SK-N-SH treated with all-trans-retinoic acid at 6 μM for 48 hours (cell line): Measurements from ENCODE around the gene PCDH9.

Experiments used
- ATAC-seq: fragments of 200-7000 bp; cut with Tn5 transposase; 3 replicates; pipeline ENCODE4 v1.9.1; 2020; ENCODE audit warnings: mild to moderate bottlenecking, moderate library complexity
- ARNTL ChIP-seq: fragments of 450-650 bp; formaldehyde crosslinking; IDR thresholded peaks from 2 replicates; pipeline ENCODE4 v1.5.0; 2020; ENCODE audit warnings: low read depth, mild to moderate bottlenecking, moderate library complexity, borderline replicate concordance
- CSDC2 ChIP-seq: fragments of 250-450 bp; sonication (Bioruptor Pico); IDR thresholded peaks from 2 replicates; pipeline ENCODE4 v1.5.0; 2020; ENCODE audit warnings: mild to moderate bottlenecking, moderate library complexity
- CSRNP3 ChIP-seq: fragments of 250-450 bp; sonication (Bioruptor Pico); IDR thresholded peaks from 2 replicates; pipeline ENCODE4 v1.5.1; 2021; ENCODE audit warnings: mild to moderate bottlenecking, moderate library complexity
- ESRRG ChIP-seq: fragments of 250-450 bp; sonication (Bioruptor Pico); IDR thresholded peaks from 2 replicates; pipeline ENCODE4 v1.6.1; 2021; ENCODE audit warnings: mild to moderate bottlenecking
- GLIS3 ChIP-seq: fragments of 250-450 bp; sonication (Bioruptor Pico); IDR thresholded peaks from 2 replicates; pipeline ENCODE4 v1.5.0; 2020; ENCODE audit warnings: mild to moderate bottlenecking, moderate library complexity
- ISL1 ChIP-seq: fragments of 250-450 bp; sonication (Bioruptor Pico); IDR thresholded peaks from 2 replicates; pipeline ENCODE4 v2.1.2; 2022; ENCODE audit warnings: mild to moderate bottlenecking, moderate library complexity
- OSR1 ChIP-seq: fragments of 250-450 bp; sonication (Bioruptor Pico); IDR thresholded peaks from 2 replicates; pipeline ENCODE4 v1.8.0; 2022; ENCODE audit warnings: moderate library complexity, mild to moderate bottlenecking, inconsistent platforms
- PATZ1 ChIP-seq: fragments of 250-450 bp; sonication (Bioruptor Pico); IDR thresholded peaks from 2 replicates; pipeline ENCODE4 v1.8.0; 2020; ENCODE audit warnings: mild to moderate bottlenecking, moderate library complexity, borderline replicate concordance
- POU6F1 ChIP-seq: fragments of 250-450 bp; sonication (Bioruptor Pico); IDR thresholded peaks from 2 replicates; pipeline ENCODE4 v1.8.0; 2021; ENCODE audit warnings: low read depth, mild to moderate bottlenecking, moderate library complexity, borderline replicate concordance
- SNAI2 ChIP-seq: fragments of 250-450 bp; sonication (Bioruptor Pico); IDR thresholded peaks from 2 replicates; pipeline ENCODE4 v1.5.0; 2020; ENCODE audit warnings: mild to moderate bottlenecking, moderate library complexity
- TOX ChIP-seq: fragments of 250-450 bp; sonication (Bioruptor Pico); IDR thresholded peaks from 2 replicates; pipeline ENCODE4 v1.8.0; 2021; ENCODE audit warnings: mild to moderate bottlenecking, moderate library complexity, borderline replicate concordance
- TSHZ2 ChIP-seq: fragments of 250-450 bp; sonication (Bioruptor Pico); IDR thresholded peaks from 2 replicates; pipeline ENCODE4 v1.5.0; 2020; ENCODE audit warnings: mild to moderate bottlenecking, moderate library complexity
- ZC3H10 ChIP-seq: fragments of 250-450 bp; sonication (Bioruptor Pico); IDR thresholded peaks from 2 replicates; pipeline ENCODE4 v1.5.1; 2021; ENCODE audit warnings: mild to moderate bottlenecking, moderate library complexity
- ZFP3 ChIP-seq: fragments of 250-450 bp; sonication (Bioruptor Pico); IDR thresholded peaks from 2 replicates; pipeline ENCODE4 v1.5.0; 2020; ENCODE audit warnings: mild to moderate bottlenecking, moderate library complexity
- ZNF565 ChIP-seq: fragments of 450-650 bp; formaldehyde crosslinking; conservative IDR thresholded peaks from 2 replicates; pipeline ENCODE4 v1.5.0; 2020; ENCODE audit warnings: low read depth, mild to moderate bottlenecking, moderate library complexity
- ZNF70 ChIP-seq: fragments of 450-650 bp; formaldehyde crosslinking; IDR thresholded peaks from 2 replicates; pipeline ENCODE4 v1.5.0; 2020; ENCODE audit warnings: mild to moderate bottlenecking, moderate library complexity
- ZNF8 ChIP-seq: fragments of 450-650 bp; formaldehyde crosslinking; IDR thresholded peaks from 2 replicates; pipeline ENCODE4 v1.5.0; 2020; ENCODE audit warnings: mild to moderate bottlenecking, moderate library complexity

PCDH9 gene

GRCh38 chr13:67008075-67008668, 222.0 kb downstream of the PCDH9 start:
- no peak for TF ChIP-seq CSDC2
- no peak for TF ChIP-seq ISL1 (CRISPR knock-in tag)
- no peak for TF ChIP-seq TOX (CRISPR knock-in tag)
- TF ChIP-seq TSHZ2 (CRISPR knock-in tag) = no peak
- TF ChIP-seq ARNTL (CRISPR knock-in tag) = no peak
- no peak for TF ChIP-seq ZNF70 (CRISPR knock-in tag)
- no peak for TF ChIP-seq ZFP3 (CRISPR knock-in tag)
- TF ChIP-seq CSRNP3 = no peak
- TF ChIP-seq ZNF8 = no peak
- TF ChIP-seq ZNF565 (CRISPR knock-in tag) = no peak
- no peak for ATAC-seq

- TF ChIP-seq TSHZ2 (CRISPR knock-in tag) (no peak), ZNF70 (CRISPR knock-in tag) (no peak), ESRRG (CRISPR knock-in tag) (no peak), ZC3H10 (CRISPR knock-in tag) (no peak), GLIS3 (CRISPR knock-in tag) (no peak), POU6F1 (no peak), PATZ1 (no peak), ARNTL (CRISPR knock-in tag) (no peak)
- ATAC-seq = no peak
Measured at GRCh38 chr13:67004511-67004910, 225.6 kb downstream of the PCDH9 start.

GRCh38 chr13:67003743-67004142, 226.4 kb downstream of the PCDH9 start:
- ATAC-seq = no peak

More at GRCh38 chr13:67003743-67004142, 226.4 kb downstream of the PCDH9 start:
- no peak for TF ChIP-seq SNAI2 (CRISPR knock-in tag)
- no peak for TF ChIP-seq CSDC2
- TF ChIP-seq CSRNP3 = no peak
- TF ChIP-seq OSR1 (CRISPR knock-in tag) = no peak
- TF ChIP-seq TOX (CRISPR knock-in tag) = no peak
